G401.6 (cell line): Measurements from ENCODE around the gene CPD.
"Not testable (repeated sequence)": the region's sequence is repeated elsewhere in the genome, so short reads cannot be mapped to it uniquely, and the experiment has no call there.

Source experiments
- FAIRE-seq: peaks from 2 replicates; lab custom pipeline; 2012; peaks lifted over from hg19 to GRCh38; lab: Jason Lieb, UNC

The CPD gene

GRCh38 chr17:30378825-30379302, at the start of gene CPD:
CPD (plus strand) TSS chr17:30378927; CDS start chr17:30378981, 54 bp downstream.
- FAIRE-seq = no peak

GRCh38 chr17:30332057-30332542, 46.6 kb upstream of the CPD start:
- FAIRE-seq = no peak

GRCh38 chr17:30333503-30334360, 45.0 kb upstream of the CPD start, which contains the start of gene TMIGD1:
TMIGD1 (minus strand) TSS chr17:30334057; CDS start chr17:30332133, 1,924 bp downstream.
- FAIRE-seq = no peak

- no peak for FAIRE-seq
Observed at GRCh38 chr17:30334421-30334820, 44.3 kb upstream of the CPD start.

- FAIRE-seq = peak; percentile 55
Observed at GRCh38 chr17:30336369-30337171, 42.2 kb upstream of the CPD start.

- no peak for FAIRE-seq
Observed at GRCh38 chr17:30337393-30337999, 41.2 kb upstream of the CPD start.

GRCh38 chr17:30339086-30339485, 39.6 kb upstream of the CPD start:
- no peak for FAIRE-seq

- no peak for FAIRE-seq
Observed at GRCh38 chr17:30340801-30341356, 37.8 kb upstream of the CPD start.

GRCh38 chr17:30341703-30342249, 37.0 kb upstream of the CPD start:
- no peak for FAIRE-seq

GRCh38 chr17:30343244-30343643, 35.5 kb upstream of the CPD start:
- FAIRE-seq = not testable (repeated sequence)

- FAIRE-seq = no peak
Observed at GRCh38 chr17:30343796-30344195, 34.9 kb upstream of the CPD start.

- FAIRE-seq = no peak
Observed at GRCh38 chr17:30344283-30345088, 34.2 kb upstream of the CPD start.

- no peak for FAIRE-seq
Observed at GRCh38 chr17:30345089-30345433, 33.7 kb upstream of the CPD start.

- no peak for FAIRE-seq
Observed at GRCh38 chr17:30345527-30346075, 33.1 kb upstream of the CPD start.

- FAIRE-seq = no peak
Observed at GRCh38 chr17:30346221-30346795, 32.4 kb upstream of the CPD start.

GRCh38 chr17:30347488-30347887, 31.2 kb upstream of the CPD start:
- no peak for FAIRE-seq

- FAIRE-seq = no peak
Observed at GRCh38 chr17:30349252-30349651, 29.5 kb upstream of the CPD start.

GRCh38 chr17:30351263-30351662, 27.5 kb upstream of the CPD start:
- not testable (repeated sequence) for FAIRE-seq

GRCh38 chr17:30351735-30352134, 27.0 kb upstream of the CPD start:
- no peak for FAIRE-seq

GRCh38 chr17:30352240-30352814, 26.4 kb upstream of the CPD start:
- no peak for FAIRE-seq
